HG03064 (cell line): ENCODE results near the gene CYBA.

ENCODE experiments used
- ATAC-seq: cut with Tn5 transposase; IDR thresholded peaks from one replicate; pipeline ENCODE4 v1.9.1; 2021; ENCODE audit warnings: low read depth; ENCODE audit not compliant: unreplicated experiment

Gene CYBA

GRCh38 chr16:88662843-88663606 is 12.2 kb upstream of the CYBA start, which contains the start of gene MVD:
MVD (minus strand) TSS chr16:88663091; CDS start chr16:88663080, 11 bp downstream.
- ATAC-seq: peak; percentile 80

DNA sequence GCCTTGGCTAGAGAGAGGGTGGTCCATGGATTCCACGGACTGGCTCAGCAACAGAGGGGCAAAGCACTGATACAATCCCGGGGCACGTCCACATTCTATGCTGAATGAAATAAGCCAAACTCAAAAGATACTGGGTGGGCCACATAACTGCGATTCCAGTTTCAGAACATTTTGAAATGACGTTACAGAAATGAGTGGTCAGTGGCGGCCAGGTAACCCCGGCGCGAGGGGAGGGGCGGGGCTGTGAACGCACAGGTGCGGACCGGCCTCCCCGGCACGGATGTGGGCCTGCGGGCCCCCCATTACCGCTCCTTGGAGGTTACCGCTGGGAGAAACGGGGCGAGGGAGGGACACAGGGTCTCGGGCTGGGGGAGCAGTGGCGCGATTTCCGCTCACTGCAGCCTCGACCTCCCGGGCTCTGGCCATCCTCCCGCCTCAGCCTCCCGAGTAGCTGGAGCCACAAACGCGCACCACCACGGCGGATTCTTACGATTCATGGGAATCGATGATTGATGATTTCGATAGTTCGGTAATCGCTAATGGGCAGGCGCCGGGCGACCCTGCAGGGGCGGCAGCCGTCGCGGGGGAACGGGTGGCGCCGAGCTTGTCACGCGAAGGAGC is 11.5 kb upstream of the CYBA start:
- ATAC-seq: peak; percentile 6

DNA sequence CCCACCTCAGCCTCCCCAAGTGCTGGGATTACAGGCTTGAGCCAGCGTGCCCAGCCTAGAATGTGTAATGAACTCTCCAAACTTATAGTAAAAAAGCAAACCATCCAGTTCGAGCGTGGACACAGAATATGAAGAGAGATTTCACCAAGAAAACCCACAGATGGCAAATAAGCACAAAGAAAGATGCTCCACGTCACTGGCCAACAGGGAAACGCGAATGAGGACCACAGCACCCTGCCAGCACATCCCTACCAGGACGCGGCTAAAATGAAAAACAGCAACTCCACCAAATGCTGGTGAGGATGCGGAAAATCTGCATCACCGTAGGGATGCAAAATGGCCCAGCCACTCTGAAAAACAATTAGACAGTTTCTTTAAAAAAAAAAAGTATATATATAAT is 10.6 kb upstream of the CYBA start:
- ATAC-seq: no peak

DNA sequence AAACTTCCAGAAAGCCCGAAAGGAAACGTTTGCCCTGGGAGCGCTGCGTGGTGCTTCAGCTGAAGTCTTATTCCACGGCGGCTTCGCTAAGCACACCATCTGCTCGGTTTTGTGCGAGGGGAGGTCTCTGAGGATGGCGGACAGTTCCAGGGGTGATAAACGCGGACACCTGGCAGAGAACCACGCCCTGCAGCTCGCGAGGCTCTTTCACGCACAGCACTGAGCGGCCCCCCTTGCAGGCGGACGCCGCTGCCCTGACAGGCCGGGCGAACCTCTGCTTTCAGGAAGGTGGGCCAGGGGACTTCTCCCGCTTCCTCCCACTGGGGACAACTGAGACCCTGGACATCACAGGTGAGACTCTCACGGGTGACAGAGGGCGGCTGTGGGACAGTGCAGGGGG is 8.3 kb upstream of the CYBA start:
- no peak for ATAC-seq

- ATAC-seq: no peak
Observed at GRCh38 chr16:88658714-88659113, 7.9 kb upstream of the CYBA start.

GRCh38 chr16:88657371-88657770 is 6.5 kb upstream of the CYBA start:
- ATAC-seq: no peak

DNA sequence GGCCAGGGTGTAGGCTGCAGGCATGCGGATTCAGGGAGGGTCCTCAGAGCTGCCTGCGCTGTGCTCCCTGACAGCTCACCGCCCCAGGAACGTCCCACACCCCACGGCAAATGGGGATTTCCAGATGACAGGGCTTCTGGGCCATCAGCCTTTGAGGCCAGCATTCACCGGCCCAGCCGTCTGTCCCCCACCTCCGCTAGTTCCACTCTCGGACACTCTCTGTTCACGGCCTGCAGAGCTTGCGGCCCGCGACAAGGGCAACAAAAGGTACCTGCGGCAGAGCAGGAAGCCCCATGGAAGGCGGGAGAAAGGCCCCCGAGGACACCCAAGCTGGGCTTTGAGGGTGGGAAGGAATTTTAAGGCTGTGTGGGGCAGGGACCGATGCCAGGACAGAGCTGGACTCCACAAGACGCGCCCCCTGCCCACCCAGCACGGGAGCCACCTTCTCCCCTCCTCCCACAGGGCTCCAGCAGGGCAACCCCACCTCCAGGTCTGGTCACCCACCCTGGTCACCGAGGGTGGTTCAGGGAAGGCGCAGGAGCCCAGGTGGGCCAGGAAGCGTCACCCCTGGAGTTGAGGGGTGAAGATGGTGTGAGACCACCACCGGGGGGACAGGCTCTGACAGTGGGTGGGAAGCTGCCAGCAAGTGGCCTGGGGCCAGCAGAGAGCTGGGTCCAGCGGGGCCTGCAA is 5.6 kb upstream of the CYBA start:
- no peak for ATAC-seq

- no peak for ATAC-seq
Observed at GRCh38 chr16:88655733-88656281, 5.0 kb upstream of the CYBA start.

GRCh38 chr16:88655053-88655732 is 4.3 kb upstream of the CYBA start:
- ATAC-seq: no peak

GRCh38 chr16:88654363-88655052 is 3.7 kb upstream of the CYBA start:
- no peak for ATAC-seq

DNA sequence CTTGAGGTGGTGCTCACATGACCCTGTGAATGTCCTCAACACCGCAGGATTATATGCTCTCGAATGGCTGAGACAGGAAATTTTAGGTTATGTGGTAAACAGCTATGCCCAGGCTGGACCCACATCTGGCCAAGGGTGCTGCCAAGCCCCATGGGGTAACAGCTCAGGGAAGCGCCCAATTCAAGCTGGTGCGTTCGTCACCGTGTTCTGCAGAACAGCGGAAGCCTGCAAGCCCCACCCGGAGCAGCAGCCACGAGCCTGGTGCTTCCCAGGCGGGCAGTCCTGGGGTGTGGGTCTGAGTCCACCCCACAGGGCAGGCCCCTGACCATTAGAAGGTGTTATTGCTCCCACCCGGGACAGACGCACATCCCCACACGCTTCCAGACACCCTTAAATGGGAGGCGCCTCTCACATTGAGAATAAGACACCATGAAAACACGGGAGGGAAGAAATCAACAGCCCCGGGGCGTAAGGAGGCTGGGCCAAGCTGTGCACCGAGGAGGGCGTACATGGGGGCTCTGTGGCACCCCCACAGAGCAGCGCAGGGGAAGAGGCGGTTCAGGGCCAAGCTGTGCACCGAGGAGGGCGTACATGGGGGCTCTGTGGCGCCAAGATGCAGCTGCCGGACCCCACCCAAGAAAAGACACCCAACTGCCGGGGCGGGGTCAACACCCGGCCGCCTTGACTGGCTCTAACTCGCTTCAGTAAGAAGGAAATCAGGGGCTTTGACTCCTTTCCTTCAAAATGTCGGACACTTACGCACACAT is 2.9 kb upstream of the CYBA start:
- no peak for ATAC-seq

GRCh38 chr16:88653101-88653500 is 2.2 kb upstream of the CYBA start:
- ATAC-seq: no peak

- ATAC-seq: no peak
Observed at GRCh38 chr16:88652762-88653063, 1.9 kb upstream of the CYBA start.

DNA sequence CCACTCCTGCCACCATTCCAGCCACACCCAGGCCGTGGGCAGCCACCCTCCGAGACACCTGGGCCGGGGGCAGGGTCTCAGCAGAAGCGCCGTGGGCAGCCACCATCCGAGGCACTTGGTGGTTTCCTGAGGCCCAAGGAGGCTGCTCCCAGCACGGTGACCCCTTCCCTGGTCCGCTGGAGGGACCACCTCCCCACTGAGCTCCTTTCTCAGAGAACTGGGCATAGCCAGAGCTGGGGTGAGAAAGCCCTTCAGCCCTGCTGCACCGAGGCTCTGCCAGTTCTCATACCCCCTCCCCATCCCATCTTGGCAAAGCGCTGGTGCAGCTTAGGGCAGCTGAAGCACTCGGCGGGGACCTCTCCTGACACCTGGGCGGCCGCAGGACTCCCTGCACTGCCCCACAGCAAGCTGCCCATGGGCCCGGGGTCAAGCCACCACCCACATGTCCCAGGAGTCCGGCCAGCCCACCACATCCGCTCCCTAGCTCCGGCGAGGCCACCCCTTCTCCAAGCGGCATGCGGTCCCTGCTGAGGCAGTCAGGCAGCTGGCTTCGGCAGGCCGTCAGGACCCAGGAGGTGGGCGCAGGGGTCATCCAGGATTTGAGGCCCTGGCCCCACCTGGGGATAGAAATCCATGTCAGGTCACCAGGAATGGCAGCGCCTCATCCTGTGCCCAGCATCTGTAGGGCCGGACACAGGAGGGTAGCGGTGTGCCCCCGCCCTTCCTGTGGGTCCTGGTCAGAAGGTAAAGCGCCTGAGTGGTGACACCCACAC is 1.3 kb upstream of the CYBA start:
- no peak for ATAC-seq

GRCh38 chr16:88651276-88651988 is 579 bp upstream of the CYBA start:
- ATAC-seq: peak; percentile 73

- no peak for ATAC-seq
Observed at GRCh38 chr16:88649924-88650748, 717 bp downstream of the CYBA start.

DNA sequence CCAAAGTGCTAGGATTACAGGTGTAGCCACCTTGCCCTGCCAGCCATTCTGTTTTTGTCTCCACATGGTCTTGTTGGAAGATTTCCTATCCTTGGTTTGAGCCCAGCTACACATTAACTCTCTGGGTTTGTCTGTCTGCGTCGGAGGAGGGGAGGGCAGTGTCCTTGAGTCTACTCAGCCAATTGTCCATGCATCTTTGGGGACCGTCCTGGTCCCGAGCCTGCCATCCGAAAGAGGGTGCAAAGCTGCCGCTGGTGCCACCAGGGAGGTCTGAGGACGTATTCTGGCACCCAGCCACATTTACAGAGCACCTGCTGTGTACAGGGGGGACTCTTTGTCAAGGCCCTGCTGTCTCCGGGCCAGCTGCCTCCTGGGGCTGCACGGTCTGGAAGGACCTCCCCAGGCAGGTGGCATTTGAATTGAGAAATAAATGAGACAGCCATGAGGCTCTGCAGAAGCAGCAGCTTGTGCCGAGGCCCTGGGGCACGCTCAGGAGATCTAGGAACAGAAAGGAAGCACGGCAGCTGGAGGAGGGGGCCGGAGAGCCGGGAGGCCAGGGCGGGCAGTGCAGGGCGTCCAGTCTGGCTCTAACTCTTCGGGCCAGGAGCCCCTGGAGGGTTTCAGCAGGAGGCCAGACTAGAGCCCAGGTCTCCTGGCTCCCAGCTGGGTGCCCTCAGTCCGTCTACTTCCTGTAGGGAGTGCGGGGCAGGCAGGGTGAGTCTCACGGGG is 1.5 kb downstream of the CYBA start:
- ATAC-seq: no peak
